ENCODE data around the gene GRIP2. TPM values are rescaled to one million over a fixed set of nuclear protein-coding genes. Genes with fewer than 3 reads are reported as not detected.

The GRIP2 gene
- total RNA-seq, 6 donors from 2014 or later, result 0.33 to 1.0 (median 0.59) TPM

DNA sequence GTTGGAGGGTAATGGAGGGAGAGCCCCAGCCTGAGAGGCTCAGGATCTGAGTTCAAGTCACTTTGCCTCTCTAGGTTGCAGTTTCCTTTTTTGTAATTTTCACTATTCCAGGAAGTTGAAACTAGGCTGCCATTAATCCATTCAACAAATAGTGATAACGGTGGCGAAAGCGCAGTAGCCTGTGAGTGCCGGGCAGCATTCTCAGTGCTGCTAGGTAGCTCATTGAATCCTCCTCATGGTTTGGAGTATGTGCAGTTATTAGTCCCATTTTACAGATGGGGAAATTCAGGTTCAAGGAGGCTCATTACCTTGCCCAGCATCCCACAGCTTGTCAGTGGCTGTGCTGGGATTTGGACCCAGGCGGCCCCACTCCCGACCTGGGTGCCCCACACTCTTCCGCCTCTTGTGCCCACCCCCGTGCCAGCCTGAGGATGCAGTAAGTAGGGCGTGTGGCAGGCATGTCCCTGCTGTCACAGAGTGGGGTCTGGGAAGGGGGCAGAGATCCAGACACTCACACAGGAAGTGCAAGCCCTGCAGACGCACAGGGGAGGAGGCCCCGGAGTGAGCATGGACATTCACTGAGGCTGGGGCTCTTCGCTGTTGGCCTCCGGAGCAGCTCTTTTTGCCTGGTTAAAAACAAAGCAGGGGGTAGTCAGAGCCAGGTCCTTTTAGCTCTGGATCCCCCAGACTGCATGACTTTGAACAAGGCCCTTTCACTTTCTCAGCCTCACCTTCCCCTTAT lies 79.0 kb downstream of the GRIP2 start:
- TF ChIP-seq POLR2A (IDR thresholded peaks at IDR 0.05), result no peak
- TF ChIP-seq POLR2AphosphoS5 (IDR thresholded peaks at IDR 0.05), result no peak
- TF ChIP-seq EP300 (IDR thresholded peaks at IDR 0.05), result no peak
- TF ChIP-seq, protein P1, sequence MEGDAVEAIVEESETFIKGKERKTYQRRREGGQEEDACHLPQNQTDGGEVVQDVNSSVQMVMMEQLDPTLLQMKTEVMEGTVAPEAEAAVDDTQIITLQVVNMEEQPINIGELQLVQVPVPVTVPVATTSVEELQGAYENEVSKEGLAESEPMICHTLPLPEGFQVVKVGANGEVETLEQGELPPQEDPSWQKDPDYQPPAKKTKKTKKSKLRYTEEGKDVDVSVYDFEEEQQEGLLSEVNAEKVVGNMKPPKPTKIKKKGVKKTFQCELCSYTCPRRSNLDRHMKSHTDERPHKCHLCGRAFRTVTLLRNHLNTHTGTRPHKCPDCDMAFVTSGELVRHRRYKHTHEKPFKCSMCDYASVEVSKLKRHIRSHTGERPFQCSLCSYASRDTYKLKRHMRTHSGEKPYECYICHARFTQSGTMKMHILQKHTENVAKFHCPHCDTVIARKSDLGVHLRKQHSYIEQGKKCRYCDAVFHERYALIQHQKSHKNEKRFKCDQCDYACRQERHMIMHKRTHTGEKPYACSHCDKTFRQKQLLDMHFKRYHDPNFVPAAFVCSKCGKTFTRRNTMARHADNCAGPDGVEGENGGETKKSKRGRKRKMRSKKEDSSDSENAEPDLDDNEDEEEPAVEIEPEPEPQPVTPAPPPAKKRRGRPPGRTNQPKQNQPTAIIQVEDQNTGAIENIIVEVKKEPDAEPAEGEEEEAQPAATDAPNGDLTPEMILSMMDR (IDR thresholded peaks at IDR 0.05), result no peak
- no peak for ATAC-seq (ENCODE audit: low FRiP score in 2 of 2)
- peaks cover 11 to 28% (median 19%) of the 10 kb centered on the region in 4 donors for H3K4me1 ChIP-seq

DNA sequence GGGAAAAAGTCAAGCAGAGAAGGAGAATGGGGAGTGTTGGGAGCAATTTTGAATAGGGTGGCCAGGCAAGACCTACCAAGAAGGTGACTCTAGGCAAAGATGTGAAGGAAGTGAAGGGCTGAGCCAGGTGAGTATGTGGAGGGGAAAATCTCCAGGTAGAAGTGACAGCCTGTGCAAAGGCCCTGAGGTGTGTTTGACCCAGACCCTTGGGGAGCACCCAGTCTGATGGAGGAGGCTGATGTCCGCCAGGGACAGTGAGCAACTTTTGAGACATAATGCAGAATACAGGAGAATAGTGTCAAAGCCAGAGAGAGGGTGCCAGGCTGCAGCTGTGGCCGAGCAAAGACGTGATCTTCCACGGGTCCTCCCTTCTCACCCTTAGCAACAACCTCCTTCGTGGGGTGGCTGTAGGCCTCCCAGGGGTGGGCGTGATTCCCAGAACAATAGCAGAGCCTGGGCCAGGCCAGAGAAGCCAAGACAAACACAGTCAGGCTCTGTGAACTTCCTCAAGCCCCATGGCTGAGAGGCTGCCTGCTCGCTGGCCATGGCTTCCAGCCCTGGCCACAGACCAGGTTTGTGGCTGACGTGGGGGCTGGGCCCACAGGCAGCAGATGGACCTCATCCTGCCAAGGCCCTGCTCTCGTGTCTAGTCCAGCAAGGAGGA lies 79.7 kb downstream of the GRIP2 start:
- Histone ChIP-seq H3K36me3 (peaks cover 15 to 75% (median 46%) of the 10 kb centered on the region in 4 donors), H3K27me3 (no peaks in the 10 kb centered on the region), H3K4me3 (no peak overlapping the region), H3K27ac (peak overlapping the region in 3 of 4 donors; percentile 36 to 63 (median 57)), H3K4me1 (peaks cover 11 to 28% (median 19%) of the 10 kb centered on the region in 4 donors), H3K9me3 (no peaks in the 10 kb centered on the region)
- peak; percentile 40 to 82 for ATAC-seq (ENCODE audit: low FRiP score in 2 of 2)
- peak; percentile 52 to 86 for DNase-seq
- TF ChIP-seq POLR2AphosphoS5 (IDR thresholded peaks at IDR 0.05) (peak in 1 of 2 donors; percentile 33), POLR2A (IDR thresholded peaks at IDR 0.05) (no peak), EP300 (IDR thresholded peaks at IDR 0.05) (no peak)
- TF ChIP-seq, protein P1 (IDR thresholded peaks at IDR 0.05), result no peak
- WGBS, 2 donors, result 33 to 50% methylated on average over 9 of the region's 9 CpGs

More for the DNA sequence above, 79.0 kb downstream of the GRIP2 start:
- Histone ChIP-seq H3K27ac (peak overlapping the region in 3 of 4 donors; percentile 50 to 63 (median 57)), H3K36me3 (peaks cover 15 to 75% (median 44%) of the 10 kb centered on the region in 4 donors), H3K4me3 (no peak overlapping the region), H3K9me3 (no peaks in the 10 kb centered on the region), H3K27me3 (no peaks in the 10 kb centered on the region)
- WGBS, 2 donors, result 81 to 85% methylated on average over 10 to 13 of the region's 13 CpGs
- DNase-seq, result no peak

DNA sequence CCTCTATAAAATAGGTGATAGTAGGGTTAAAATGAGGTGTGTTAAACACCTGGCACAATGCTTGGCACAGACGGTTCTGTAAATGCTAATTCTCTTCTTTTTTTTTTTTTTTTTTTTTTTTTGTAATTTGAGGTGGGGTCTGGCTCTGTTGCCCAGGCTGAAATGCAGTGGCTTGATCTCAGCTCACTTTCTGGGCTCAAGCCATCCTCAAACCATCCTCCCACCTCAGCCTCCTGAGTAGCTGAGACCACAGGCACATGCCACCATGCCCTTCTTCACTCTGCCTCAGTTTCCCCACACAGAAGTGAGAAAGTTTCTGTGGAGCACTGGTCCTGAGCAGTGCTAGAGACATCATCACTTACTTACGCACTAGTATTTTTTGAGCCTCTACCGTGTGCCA lies 80.4 kb downstream of the GRIP2 start:
- Histone ChIP-seq H3K36me3 (peaks cover 13 to 74% (median 49%) of the 10 kb centered on the region in 4 donors), H3K27me3 (no peaks in the 10 kb centered on the region), H3K4me1 (peaks cover 11 to 28% (median 19%) of the 10 kb centered on the region in 4 donors), H3K4me3 (no peak overlapping the region), H3K27ac (peak overlapping the region in 1 of 4 donors; percentile 63), H3K9me3 (no peaks in the 10 kb centered on the region)
- no peak for DNase-seq
- 77 to 93% methylated on average over 3 of the region's 3 CpGs for WGBS, 2 donors
- TF ChIP-seq POLR2A (IDR thresholded peaks at IDR 0.05) (no peak), POLR2AphosphoS5 (IDR thresholded peaks at IDR 0.05) (no peak), EP300 (IDR thresholded peaks at IDR 0.05) (no peak)
- TF ChIP-seq, protein P1 (IDR thresholded peaks at IDR 0.05), result no peak
- no peak for ATAC-seq (ENCODE audit: low FRiP score in 2 of 2)

DNA sequence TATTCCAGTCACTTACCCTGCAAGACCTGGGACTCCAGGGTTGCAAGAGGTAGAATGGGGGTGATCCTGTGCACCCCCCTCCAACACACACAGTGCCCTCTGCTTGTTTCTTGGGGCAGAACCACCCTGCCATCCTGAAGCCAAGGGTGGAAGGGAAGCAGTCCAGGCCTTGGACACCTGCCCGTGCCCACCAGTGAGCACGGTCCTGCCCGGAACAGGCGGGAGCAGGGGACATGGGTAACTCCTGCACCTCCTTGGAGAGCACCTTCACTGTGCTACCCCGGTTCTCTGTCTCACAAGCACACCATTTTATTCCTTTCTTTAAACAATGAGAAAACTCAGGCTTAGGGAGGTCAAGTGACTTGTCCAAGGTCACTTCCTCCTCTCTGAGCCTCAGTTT lies 80.8 kb downstream of the GRIP2 start:
- peak overlapping the region in 2 of 4 donors; percentile 2 to 23 for H3K27ac ChIP-seq
- 95% methylated on average over 4 to 5 of the region's 5 CpGs for WGBS, 2 donors

More for the DNA sequence above, 80.8 kb downstream of the GRIP2 start:
- no peak for ATAC-seq (ENCODE audit: low FRiP score in 2 of 2)
- H3K4me1 ChIP-seq, result peaks cover 11 to 32% (median 21%) of the 10 kb centered on the region in 4 donors
- H3K4me3 ChIP-seq, result no peak overlapping the region
- no peaks in the 10 kb centered on the region for H3K27me3 ChIP-seq
- H3K9me3 ChIP-seq, result no peaks in the 10 kb centered on the region
- TF ChIP-seq POLR2AphosphoS5 (IDR thresholded peaks at IDR 0.05) (no peak), POLR2A (IDR thresholded peaks at IDR 0.05) (no peak), EP300 (IDR thresholded peaks at IDR 0.05) (no peak)
- TF ChIP-seq, protein P1 (IDR thresholded peaks at IDR 0.05), result no peak
- no peak for DNase-seq
- H3K36me3 ChIP-seq, result peaks cover 12 to 71% (median 49%) of the 10 kb centered on the region in 4 donors
